ENCODE measurements around the gene PTPRZ1.

Gene PTPRZ1

GRCh38 chr7:121901026-121901425 is 28.1 kb downstream of the PTPRZ1 start:
- no peak for DNase-seq

- no peak for DNase-seq
Measured at GRCh38 chr7:121904120-121904519, 31.2 kb downstream of the PTPRZ1 start.

GRCh38 chr7:121908042-121908441 is 35.1 kb downstream of the PTPRZ1 start:
- DNase-seq, result no peak

- DNase-seq, result no peak
Measured at GRCh38 chr7:121909716-121910345, 36.9 kb downstream of the PTPRZ1 start.

GRCh38 chr7:121913947-121914675 is 41.1 kb downstream of the PTPRZ1 start:
- no peak for DNase-seq

GRCh38 chr7:121914676-121915279 is 41.8 kb downstream of the PTPRZ1 start:
- DNase-seq, result no peak

GRCh38 chr7:121916211-121916610 is 43.2 kb downstream of the PTPRZ1 start:
- no peak for DNase-seq

- DNase-seq, result no peak
Measured at GRCh38 chr7:121919986-121920385, 47.0 kb downstream of the PTPRZ1 start.

- DNase-seq, result no peak
Measured at GRCh38 chr7:121924269-121925186, 51.6 kb downstream of the PTPRZ1 start.

- no peak for DNase-seq
Measured at GRCh38 chr7:121931149-121931902, 58.4 kb downstream of the PTPRZ1 start.

GRCh38 chr7:121932768-121933167 is 59.8 kb downstream of the PTPRZ1 start:
- no peak for DNase-seq

GRCh38 chr7:121936951-121937623 is 64.1 kb downstream of the PTPRZ1 start:
- DNase-seq, result no peak

- DNase-seq, result no peak
Measured at GRCh38 chr7:121938429-121938996, 65.6 kb downstream of the PTPRZ1 start.

GRCh38 chr7:121940918-121941317 is 68.0 kb downstream of the PTPRZ1 start:
- DNase-seq, result no peak

GRCh38 chr7:121941830-121942229 is 68.9 kb downstream of the PTPRZ1 start:
- DNase-seq, result no peak

GRCh38 chr7:121945066-121945465 is 72.1 kb downstream of the PTPRZ1 start:
- no peak for DNase-seq

- DNase-seq, result no peak
Measured at GRCh38 chr7:121945480-121946236, 72.7 kb downstream of the PTPRZ1 start.

- DNase-seq, result no peak
Measured at GRCh38 chr7:121953164-121953563, 80.2 kb downstream of the PTPRZ1 start.

- no peak for DNase-seq
Measured at GRCh38 chr7:121953601-121954000, 80.6 kb downstream of the PTPRZ1 start.

- no peak for DNase-seq
Measured at GRCh38 chr7:121954803-121955202, 81.8 kb downstream of the PTPRZ1 start.

GRCh38 chr7:121957626-121958025 is 84.7 kb downstream of the PTPRZ1 start:
- DNase-seq, result no peak

Data from CD4-positive, alpha-beta T cell treated with Interleukin-21 for 1 hour (primary cell).